Activated effector memory CD4-positive, alpha-beta T cell treated with anti-CD3 and anti-CD28 coated beads, Interleukin-2, amount 50 U/mL, for 16 hours (primary cell): ENCODE results near the gene ABHD15.

Experiments used
- DNase-seq: peaks from one replicate; pipeline ENCODE4 v3.0.0-alpha.2; 2020

ABHD15 gene

DNA sequence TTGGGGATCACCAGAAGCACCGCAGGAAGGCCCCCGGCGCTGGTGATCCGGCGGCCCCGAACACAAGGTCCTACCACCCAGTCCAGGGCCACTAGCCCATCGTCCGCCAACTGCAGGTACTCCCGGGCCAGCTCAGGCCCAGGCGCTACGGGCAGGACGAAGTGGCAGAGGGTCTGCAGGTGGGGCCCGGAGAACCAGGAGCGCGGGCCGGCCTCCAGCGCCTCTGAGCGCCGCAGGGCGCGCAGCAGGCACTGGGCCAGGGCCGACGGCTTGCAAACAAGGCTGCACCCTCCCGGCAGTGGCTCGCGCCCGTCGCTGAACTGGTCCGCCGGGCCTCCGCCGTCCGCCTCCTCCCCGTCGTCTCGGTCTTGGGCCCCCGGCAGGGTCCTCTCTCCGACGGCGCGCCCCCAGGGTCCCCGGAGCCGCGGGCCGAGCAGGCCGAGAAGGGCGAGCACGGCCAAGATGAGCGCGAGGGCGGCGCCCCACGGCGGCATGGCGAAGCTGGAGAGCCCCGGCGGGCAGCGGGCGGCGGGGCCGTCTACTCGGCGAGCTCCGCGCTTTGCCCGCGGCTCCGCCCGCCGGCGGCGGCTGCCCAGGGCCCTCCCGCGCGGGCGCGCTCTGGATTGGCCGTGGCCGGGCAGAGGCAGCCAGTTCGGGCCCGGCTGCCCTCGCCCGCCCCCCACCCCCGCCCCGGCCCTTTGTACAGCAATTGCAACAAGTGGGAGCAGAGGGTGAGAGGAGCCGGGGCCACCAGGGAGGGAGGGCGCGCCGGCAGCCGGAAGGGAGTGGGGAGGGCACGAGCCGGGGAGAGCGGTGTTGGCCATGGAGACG, at the start of gene ABHD15:
Gene ABHD15 (minus strand): TSS at position 565 of the 831 bp plus-strand sequence. CDS start 71 bp downstream, at position 494.
- DNase-seq: peak; percentile 87

GRCh38 chr17:29615492-29616299, 48.9 kb upstream of the ABHD15 start:
- peak; percentile 95 for DNase-seq

DNA sequence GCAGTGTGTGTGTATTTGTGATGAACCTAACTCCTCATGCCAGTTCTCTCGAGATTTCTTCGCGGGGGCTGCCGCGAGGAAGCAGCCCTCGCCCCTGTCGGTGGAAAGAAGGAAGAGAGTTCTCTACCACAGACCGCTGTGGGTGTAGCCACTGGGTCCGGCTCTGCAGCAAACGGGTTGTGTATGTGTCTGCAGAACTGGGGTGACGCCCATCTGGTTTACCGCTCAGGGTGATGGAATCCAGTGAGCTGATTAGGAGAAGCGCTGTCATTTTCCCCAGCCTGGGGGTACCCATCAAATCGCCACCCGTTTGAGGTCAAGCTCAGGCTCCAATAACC, 48.2 kb upstream of the ABHD15 start:
- peak; percentile 84 for DNase-seq

DNA sequence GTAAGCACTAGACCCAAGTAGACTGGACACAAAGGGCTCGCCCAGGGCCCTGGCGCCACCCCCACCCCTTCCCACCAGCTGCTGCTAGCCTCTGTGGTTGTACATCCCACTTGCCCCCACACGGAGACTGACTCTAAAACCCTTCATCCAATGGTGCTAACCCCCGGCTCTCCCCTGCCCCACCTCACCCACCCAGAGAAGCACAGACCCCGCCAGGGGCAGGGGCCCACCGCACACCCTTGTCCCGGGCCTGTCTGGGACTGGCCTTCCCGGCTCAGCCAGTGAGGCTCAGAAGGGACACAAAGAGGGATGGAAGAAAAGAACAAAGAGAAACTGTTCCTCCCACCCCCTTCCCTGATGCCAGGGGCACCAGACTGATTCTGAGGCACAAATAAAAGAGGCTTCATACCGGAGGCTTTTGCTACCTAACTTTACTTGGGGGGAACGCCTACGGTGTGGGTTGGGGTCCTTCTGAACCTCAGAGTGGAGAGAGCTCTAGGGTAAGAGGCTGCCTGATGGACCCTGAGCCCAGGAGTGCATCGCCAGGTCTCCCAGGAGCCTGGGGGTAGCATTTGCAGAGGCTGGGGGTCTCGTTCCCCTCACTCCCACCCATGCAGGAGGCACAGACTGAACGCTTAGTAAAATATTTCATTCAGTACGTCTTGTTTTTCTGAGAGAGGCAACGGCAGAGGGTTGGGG, 47.7 kb upstream of the ABHD15 start:
- DNase-seq: no peak

DNA sequence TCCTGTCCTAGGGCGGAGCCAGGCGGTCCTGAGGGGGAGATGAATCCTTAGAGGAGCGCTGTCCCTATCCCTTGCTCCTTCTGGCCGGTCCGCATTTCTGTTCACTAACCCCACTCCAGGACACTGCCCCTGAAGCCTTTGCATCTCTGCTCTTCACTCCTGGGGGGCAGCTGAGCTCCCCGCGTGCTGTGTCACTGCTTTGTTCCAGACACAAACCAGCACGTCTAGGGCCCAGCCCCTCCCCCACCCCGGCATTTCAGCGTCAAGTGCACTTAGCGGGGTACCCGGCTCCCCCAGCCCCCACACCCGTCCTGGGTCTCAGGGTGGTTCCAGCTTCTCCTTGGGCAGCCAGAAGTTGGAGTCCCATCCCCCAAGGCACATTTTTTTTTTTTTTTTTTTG, 47.0 kb upstream of the ABHD15 start:
- no peak for DNase-seq

GRCh38 chr17:29613352-29613837, 46.6 kb upstream of the ABHD15 start:
- DNase-seq: peak; percentile 98

DNA sequence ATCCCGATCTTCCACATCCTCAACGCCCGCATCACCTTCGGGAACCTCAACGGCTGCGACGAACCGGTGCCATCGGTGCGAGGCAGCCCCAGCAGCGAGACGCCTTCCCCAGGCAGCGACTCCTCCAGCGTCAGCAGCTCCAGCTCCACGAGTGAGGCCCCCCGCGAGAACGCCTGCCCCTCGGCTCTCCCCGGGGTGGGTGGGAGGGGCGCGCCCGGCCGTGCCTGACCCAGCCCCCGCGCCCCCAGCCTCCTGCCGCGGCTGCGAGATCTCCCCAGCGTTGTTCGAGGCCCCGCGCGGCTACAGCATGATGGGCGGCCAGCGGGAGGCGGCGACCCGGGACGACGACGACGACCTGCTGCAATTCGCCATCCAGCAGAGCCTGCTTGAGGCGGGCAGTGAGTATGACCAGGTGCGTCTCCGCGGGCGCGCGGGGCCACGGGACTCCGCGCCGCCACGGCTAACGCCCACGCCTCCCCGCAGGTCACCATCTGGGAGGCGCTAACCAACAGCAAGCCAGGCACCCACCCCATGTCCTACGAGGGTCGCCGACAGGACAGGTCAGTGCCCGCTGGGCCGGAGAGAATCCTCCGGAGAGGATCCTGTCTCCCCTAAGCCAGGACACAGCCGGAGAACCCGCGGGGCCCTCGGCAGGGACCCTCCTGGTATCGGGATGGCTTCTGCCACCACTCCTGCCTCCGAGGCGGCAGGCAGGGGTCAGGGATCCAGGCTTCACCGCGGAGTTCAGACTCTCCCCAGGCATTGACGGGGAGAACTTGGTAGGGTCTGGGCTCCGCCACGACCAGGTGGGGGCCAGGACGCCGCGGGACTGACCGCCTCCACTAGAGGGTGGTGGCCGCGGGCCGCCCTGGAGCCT, 45.8 kb upstream of the ABHD15 start:
- DNase-seq: no peak

DNA sequence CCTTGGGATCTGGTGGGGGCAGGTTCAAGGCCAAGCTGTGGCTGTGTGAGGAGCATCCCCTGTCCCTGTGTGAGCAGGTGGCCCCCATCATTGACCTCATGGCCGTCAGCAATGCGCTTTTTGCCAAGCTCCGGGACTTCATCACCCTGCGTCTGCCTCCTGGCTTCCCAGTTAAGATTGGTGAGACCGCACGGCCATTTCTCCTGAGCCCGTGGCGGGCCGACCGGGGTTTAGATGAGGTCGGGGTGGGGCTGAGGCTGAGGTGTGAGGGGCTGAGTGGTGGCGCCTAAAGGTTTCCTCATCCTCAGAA, 45.2 kb upstream of the ABHD15 start:
- DNase-seq: no peak

GRCh38 chr17:29611351-29612093, 44.7 kb upstream of the ABHD15 start:
- no peak for DNase-seq

DNA sequence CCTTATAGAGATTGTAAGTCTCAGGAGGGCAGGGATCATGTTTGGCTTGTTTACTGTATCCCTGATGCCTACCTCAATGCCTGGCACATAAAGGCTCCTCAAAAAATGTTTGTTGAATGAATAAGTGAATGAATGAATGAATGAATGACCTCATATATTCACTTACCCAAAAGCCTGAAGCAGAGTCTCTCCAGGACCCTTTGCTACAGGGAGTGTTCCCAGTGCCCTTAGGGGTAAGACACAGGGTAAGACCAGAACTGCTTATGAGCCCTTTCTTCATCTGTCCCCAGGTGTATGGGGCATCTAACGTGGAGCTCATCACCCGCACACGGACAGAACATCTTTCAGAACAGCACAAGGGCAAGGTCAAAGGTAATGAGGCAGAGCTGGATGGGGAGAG, 43.6 kb upstream of the ABHD15 start:
- DNase-seq: no peak

DNA sequence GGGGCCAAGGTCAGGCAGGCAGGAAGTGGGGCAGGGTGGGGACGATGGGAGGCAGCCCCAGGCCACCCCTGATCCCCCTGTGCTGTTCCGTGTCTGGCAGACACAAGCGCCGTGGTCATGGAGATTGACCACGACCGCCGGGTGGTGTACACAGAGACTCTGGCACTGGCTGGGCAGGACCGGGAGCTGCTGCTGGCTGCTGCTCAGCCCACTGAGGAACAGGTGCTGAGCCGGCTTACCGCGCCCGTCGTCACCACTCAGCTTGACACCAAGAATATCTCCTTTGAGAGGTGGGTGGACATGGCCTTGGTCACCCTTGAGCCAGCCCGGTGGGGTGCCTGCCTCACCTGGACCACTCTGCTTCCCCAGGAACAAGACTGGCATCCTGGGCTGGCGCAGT, 42.1 kb upstream of the ABHD15 start:
- DNase-seq: no peak

GRCh38 chr17:29607557-29608195, 40.8 kb upstream of the ABHD15 start:
- no peak for DNase-seq

DNA sequence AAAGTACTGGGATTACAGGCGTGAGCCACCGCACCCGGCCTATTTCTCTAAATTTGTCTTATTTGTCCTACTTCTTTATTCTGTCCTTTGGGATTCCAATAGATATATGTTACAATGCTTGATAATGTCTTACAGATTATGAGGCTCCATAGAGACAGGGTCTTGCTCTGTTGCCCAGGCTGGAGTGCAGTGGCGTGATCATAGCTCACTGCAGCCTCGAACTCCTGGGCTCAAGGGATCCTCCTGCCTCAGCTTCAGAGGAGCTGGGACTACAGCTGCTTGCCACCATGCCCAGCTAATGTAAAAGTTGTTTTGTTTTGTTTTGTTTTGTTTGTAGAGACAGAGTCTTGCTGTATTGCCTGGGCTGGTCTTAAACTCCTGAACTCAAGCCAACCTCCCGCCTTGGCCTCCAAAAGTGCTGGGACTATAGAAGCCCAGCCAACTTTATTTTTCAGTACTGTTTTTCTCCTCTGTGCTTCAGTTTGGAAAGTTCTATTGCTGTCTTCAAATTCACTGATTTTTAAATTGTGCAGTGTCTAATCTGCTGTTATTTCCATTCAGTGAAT, 36.4 kb upstream of the ABHD15 start:
- DNase-seq: no peak

DNA sequence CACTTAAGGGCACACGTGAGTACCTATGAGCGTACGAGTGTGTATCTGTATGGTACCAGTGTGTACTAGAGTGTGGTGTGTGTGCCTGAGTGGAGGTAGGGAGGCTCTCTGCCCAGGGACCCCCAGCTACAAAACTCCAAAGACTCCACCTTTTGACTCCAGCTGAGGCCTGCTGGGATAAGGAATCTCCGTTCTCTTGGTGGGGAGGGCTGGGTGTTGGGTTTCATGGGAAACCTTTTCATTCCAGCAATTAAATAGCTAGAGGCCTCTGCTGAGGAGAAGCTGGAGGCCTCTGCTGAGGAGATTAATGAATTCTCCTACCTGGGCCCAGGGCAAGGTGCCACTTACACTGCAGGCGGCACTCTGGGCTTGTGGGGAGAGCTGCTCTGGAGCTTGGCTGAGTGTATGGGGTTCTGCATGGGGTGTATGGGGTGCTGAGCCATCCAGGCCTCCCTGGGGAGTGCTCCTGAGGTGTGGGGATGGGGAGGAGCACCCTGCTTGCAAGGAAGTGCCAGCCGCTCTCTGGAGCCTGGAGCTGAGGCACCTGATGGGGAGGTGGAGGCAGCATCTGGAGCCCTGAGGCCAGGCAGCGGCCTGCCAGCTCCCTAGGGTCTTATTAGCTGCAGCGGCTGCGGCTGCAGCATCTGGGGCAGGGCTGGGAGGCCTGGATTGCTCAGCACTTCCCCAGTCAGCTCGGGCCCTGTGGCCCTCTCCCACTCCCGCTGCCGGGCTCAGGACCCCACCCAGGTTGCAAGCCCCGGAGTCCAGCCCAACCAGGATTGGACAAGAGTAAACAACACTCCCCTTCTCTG, 30.7 kb upstream of the ABHD15 start:
- no peak for DNase-seq

DNA sequence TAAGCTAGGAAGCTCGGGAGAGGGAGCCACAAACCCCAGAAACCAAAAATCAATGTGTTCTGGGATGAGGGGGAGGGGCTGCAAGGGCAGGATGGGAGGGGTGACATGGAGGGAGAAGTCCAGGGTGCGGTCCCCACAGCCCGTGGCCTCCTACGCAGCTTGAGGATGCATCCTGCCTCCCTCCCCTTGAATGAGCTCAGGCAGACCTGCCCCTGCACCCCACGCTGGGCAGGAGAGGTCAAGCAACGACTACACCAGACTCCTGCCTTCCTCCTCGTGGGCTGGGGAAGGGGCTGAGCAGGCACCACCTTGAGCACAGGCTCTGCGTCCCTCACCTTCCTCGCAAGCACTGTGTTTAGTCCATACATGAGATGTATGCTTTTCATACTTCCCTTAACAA, 30.0 kb upstream of the ABHD15 start:
- no peak for DNase-seq

DNA sequence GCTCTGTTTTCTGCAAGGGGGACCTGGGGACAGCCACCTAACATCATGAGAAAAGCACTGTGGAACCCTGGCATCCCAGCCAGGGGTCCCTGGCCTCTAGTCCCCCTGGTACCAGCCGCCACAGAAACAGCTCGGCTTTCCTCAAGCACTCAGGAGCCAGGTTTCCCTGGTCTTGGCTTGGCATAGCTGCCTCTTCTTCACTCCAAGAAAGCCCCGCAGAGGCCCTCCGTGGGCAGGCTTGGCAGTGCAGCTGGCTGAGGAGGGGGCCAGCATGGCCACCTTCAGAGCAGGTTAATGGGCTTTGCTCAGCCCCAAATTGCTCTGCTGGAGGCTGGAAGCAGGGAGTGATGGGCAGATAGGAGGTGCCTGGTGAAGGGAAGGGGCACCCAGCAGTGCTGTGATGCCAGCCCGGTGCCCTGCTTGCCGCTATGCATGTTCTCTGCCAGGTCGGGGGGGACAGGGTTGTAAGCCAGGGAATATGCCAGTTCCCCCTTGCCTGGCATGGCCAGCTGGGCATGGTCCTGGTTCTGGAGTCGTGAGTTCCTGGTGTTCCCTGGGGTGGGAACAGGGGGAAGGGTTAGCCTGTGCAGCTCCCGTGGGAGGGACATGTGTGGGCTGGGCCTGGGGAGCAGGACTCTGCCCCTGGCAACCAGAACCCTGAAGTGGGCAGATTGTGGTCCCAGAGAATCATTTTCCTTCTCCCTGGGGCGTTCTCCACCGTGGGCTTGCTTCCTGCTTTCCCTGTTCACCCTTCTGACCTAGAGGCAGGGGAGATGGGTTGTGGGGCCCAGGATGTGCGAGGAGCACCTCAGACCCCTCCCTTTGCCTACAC, 29.3 kb upstream of the ABHD15 start:
- no peak for DNase-seq

DNA sequence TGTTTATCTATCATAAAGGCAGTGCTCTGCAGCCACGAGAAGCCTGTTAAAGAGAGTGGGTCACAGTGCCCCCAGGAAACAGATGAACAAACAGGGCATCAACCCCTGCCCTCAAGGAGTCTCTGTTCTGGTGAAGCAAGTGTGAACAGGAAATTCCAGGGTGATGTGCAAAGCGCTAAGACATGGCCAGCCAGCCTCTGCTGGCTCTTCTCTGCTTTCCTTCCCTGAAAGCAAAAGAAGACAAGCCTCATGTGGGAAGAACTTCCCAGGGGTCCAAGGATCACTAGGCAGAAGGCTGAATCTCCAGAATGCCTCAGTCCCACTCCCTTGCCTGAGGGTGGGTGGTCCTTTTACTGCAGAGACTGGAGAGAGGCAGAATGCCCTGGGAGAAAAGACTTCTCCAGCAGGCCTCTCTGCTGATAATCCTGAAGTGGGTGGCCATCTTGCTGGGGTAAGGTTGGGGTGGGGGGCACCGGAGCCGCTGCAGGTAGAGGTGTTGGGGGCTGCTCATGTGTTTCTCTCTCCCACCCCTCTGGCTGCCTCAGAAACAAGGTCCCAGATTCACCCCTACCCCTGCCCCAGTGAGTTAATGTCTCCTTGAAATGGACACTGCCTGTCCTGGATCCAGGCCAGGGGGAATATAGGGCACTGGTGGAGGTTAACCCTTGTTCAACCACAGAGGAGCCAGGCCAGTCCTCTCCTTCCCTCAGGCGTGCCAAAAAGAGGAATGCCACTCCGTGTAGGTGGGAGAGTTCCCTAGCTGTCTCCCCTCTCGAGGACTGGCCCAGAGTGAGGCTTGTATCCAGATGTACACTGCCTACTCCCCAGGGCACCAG, 28.5 kb upstream of the ABHD15 start:
- no peak for DNase-seq

- no peak for DNase-seq
These were observed 27.8 kb upstream of the ABHD15 start for GRCh38 chr17:29594519-29595090.
